ENCODE data around the gene RNF19B. TPM values are rescaled to one million over a fixed set of nuclear protein-coding genes. Genes with fewer than 3 reads are reported as not detected.
A peak's percentile ranks its signal among the peaks of the same experiment; 100 is the strongest.

Gene RNF19B
- total and polyA plus RNA-seq, 2 of the 13 experiments (the other 11 are each of a cell fraction or from before 2014, with no cell fraction given) = 15.3 to 22.5 TPM

GRCh38 chr1:32948905-32949304, 15.7 kb downstream of the RNF19B start (continued):
- TF ChIP-seq MAFF (IDR thresholded peaks at IDR 0.05; ENCODE audit: low read depth, low read length) = 0 out of 2 replicates have a peak, but pooled peaks have one; percentile 25

DNA sequence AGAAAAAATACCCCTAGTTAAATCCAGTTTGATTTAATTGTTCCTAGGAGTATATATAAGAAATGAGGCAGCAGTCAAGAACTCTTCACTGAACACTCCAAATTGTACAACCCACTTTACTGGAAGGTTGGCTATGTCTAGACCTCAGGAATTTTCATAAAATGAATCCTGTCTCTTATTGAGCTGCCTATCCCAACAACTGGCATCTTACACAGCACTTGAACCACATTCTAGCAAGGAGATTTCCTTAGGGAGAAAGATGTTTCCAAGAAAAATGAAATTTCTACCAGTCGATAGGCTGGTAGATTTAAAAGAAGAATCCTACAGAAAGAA, 16.3 kb downstream of the RNF19B start:
- ATAC-seq (no peak), FAIRE-seq (no peak), DNase-seq (ENCODE audit: low spot score) (no peak)
- Histone ChIP-seq H2AFZ (ENCODE audit: low read length) (no peak overlapping the region), H3K27me3 (ENCODE audit: control insufficient read depth in 1 of 2, insufficient read depth in 2 of 2, low read length in 2 of 2) (no peaks in the 10 kb centered on the region), H3K4me1 (ENCODE audit: insufficient read depth, low read length) (peaks cover 47% of the 10 kb centered on the region), H3K9ac (ENCODE audit: insufficient read depth, low read depth, low read length) (no peak overlapping the region), H4K20me1 (ENCODE audit: insufficient read depth, low read length) (no peaks in the 10 kb centered on the region), H3K27ac (ENCODE audit: extremely low read length, insufficient read depth, low read length) (no peak overlapping the region), H3K4me3 (replicated peaks in 1 of 3; ENCODE audit: insufficient read depth in 1 of 3, low read depth in 2 of 3, low read length in 3 of 3) (no peak overlapping the region), H3K79me2 (ENCODE audit: insufficient read depth, low read length) (peaks cover 19% of the 10 kb centered on the region), H3K4me2 (ENCODE audit: low read depth, low read length) (no peak overlapping the region), H3K36me3 (replicated peaks in 1 of 2; ENCODE audit: control insufficient read depth in 1 of 2, insufficient read depth in 2 of 2, low read length in 2 of 2) (peaks cover 8 to 45% of the 10 kb centered on the region in 2 experiments), H3K9me3 (ENCODE audit: low read length) (no peaks in the 10 kb centered on the region)
- POLR2A ChIA-PET = interaction anchor here (1.1 to 3.3 kb wide), 3 partner anchors 13 to 16 kb away, joined by 4 to 20 read pairs (median 6); partner anchors contain the start of gene RNF19B
- intact Hi-C loops (cut with micrococcal nuclease; ENCODE audit: unreplicated experiment) = no loop called here
- BruUV-seq (replicated peaks) = no TSS peak
- TF ChIP-seq ZFP37 (CRISPR knock-in tag; IDR thresholded peaks at IDR 0.05; ENCODE audit: borderline replicate concordance) = no peak
- no peak for TF ChIP-seq ZBTB34 (CRISPR knock-in tag; IDR thresholded peaks at IDR 0.05)
- in situ Hi-C loops (cut with HindIII; ENCODE audit: extremely low pct_ligation_motif_present, low pct_unique_long_range_greater_than_20kb) = no loop called here
- WGBS (ENCODE audit: low lambda C conversion rate) = 97% methylated on average over 1 of the region's 1 CpG
- CTCF ChIA-PET (ENCODE audit: low intra/inter-chr PET ratio, low total read pairs) = no interaction called here

DNA sequence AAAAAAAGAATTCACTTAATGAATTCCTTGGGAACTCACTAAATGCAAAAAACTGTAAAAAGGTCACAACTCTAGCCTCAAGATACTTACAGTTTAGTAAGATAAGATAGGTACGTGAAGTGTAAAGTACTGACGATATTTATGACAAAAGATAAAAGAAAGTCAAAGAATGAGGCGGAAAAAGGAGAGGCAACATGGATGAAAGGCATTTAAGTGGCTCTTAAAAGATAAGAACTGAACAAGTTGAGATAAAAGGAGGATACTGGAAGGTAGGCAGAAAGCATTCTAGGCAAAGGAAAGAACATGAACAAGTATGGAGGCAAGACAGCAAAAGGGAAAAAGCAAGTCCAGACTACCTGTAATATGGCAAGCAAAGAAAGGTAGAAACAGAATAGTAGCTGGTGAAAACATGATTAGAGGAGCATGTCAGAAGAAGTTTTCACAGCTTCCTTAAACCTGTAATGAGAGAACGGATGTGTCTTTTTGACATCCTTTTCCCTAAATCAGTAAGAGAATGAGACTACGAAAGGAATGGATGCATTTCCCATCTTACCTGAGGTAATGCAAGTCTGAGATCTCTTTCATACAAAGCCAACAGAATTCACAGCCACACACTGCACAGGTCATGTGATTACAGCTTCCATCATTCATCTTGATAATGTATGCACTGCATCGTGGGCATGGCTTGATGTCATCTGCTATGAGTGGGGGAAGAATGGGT, 16.8 kb downstream of the RNF19B start:
- peaks cover 9 to 48% of the 10 kb centered on the region in 2 experiments for H3K36me3 ChIP-seq (replicated peaks in 1 of 2; ENCODE audit: control insufficient read depth in 1 of 2, insufficient read depth in 2 of 2, low read length in 2 of 2)
- DNase-seq (ENCODE audit: low spot score) = no peak
- H3K4me3 ChIP-seq (replicated peaks in 1 of 3; ENCODE audit: insufficient read depth in 1 of 3, low read depth in 2 of 3, low read length in 3 of 3) = no peak overlapping the region
- ChIA-PET CTCF (ENCODE audit: low intra/inter-chr PET ratio, low total read pairs) (no interaction called here), POLR2A (interaction anchor here (3.3 kb wide), 1 partner anchor 17 kb away, joined by 20 read pairs; the partner anchor contains the start of gene RNF19B)
- ATAC-seq = no peak
- in situ Hi-C loops (cut with HindIII; ENCODE audit: extremely low pct_ligation_motif_present, low pct_unique_long_range_greater_than_20kb) (no loop called here), intact Hi-C loops (cut with micrococcal nuclease; ENCODE audit: unreplicated experiment) (no loop called here)
- no peaks in the 10 kb centered on the region for H4K20me1 ChIP-seq (ENCODE audit: insufficient read depth, low read length)
- TF ChIP-seq ZNF558 (CRISPR knock-in tag; IDR thresholded peaks at IDR 0.05; ENCODE audit: borderline replicate concordance) (no peak), CREB1 (IDR thresholded peaks at IDR 0.05) (no peak), CREB1 (CRISPR knock-in tag; IDR thresholded peaks at IDR 0.05) (0 out of 2 replicates have a peak, but pooled peaks have one; percentile 9)
- no peaks in the 10 kb centered on the region for H3K9me3 ChIP-seq (ENCODE audit: low read length)
- WGBS (ENCODE audit: low lambda C conversion rate) = 93% methylated on average over 6 of the region's 6 CpGs
- no TSS peak for BruUV-seq (replicated peaks)
- H3K4me2 ChIP-seq (ENCODE audit: low read depth, low read length) = no peak overlapping the region
- FAIRE-seq = no peak
- H3K79me2 ChIP-seq (ENCODE audit: insufficient read depth, low read length) = peaks cover 14% of the 10 kb centered on the region
- H2AFZ ChIP-seq (ENCODE audit: low read length) = no peak overlapping the region
- no peaks in the 10 kb centered on the region for H3K27me3 ChIP-seq (ENCODE audit: control insufficient read depth in 1 of 2, insufficient read depth in 2 of 2, low read length in 2 of 2)
- no peak overlapping the region for H3K9ac ChIP-seq (ENCODE audit: insufficient read depth, low read depth, low read length)
- H3K4me1 ChIP-seq (ENCODE audit: insufficient read depth, low read length) = peaks cover 46% of the 10 kb centered on the region
- peak overlapping the region; percentile 11 for H3K27ac ChIP-seq (ENCODE audit: extremely low read length, insufficient read depth, low read length)
